Dedifferentiated amniotic fluid mesenchymal stem cell (primary cell): Measurements from ENCODE around the gene CRYL1.

ENCODE experiments used
- DNase-seq: peaks from one replicate; pipeline ENCODE4 v3.0.0-alpha.2; 2016; ENCODE audit errors: extremely low spot score

Gene CRYL1

GRCh38 chr13:20424949-20425348 is 100.7 kb downstream of the CRYL1 start:
- no peak for DNase-seq

GRCh38 chr13:20424559-20424852 is 101.2 kb downstream of the CRYL1 start:
- no peak for DNase-seq

- no peak for DNase-seq
Observed at GRCh38 chr13:20422362-20422761, 103.3 kb downstream of the CRYL1 start.

- no peak for DNase-seq
Observed at GRCh38 chr13:20420938-20421337, 104.7 kb downstream of the CRYL1 start.

- no peak for DNase-seq
Observed at GRCh38 chr13:20418953-20419352, 106.7 kb downstream of the CRYL1 start.

- no peak for DNase-seq
Observed at GRCh38 chr13:20416223-20416745, 109.4 kb downstream of the CRYL1 start.

- no peak for DNase-seq
Observed at GRCh38 chr13:20415694-20416107, 110.0 kb downstream of the CRYL1 start.

- no peak for DNase-seq
Observed at GRCh38 chr13:20415306-20415679, 110.4 kb downstream of the CRYL1 start.

GRCh38 chr13:20414546-20415305 is 110.9 kb downstream of the CRYL1 start:
- DNase-seq: no peak

GRCh38 chr13:20412691-20413355 is 112.8 kb downstream of the CRYL1 start:
- no peak for DNase-seq

GRCh38 chr13:20411638-20412342 is 113.9 kb downstream of the CRYL1 start:
- DNase-seq: no peak

- no peak for DNase-seq
Observed at GRCh38 chr13:20410726-20411125, 114.9 kb downstream of the CRYL1 start.

GRCh38 chr13:20408181-20408580 is 117.5 kb downstream of the CRYL1 start:
- no peak for DNase-seq

GRCh38 chr13:20407759-20408158 is 117.9 kb downstream of the CRYL1 start:
- no peak for DNase-seq

GRCh38 chr13:20405691-20406090 is 120.0 kb downstream of the CRYL1 start:
- no peak for DNase-seq

- no peak for DNase-seq
Observed at GRCh38 chr13:20404488-20405222, 121.0 kb downstream of the CRYL1 start.

- DNase-seq: no peak
Observed at GRCh38 chr13:20403826-20404225, 121.8 kb downstream of the CRYL1 start.

GRCh38 chr13:20402881-20403280 is 122.8 kb downstream of the CRYL1 start:
- DNase-seq: no peak

- no peak for DNase-seq
Observed at GRCh38 chr13:20401931-20402856, 123.5 kb downstream of the CRYL1 start.

- no peak for DNase-seq
Observed at GRCh38 chr13:20401531-20401930, 124.1 kb downstream of the CRYL1 start.

GRCh38 chr13:20400774-20401173 is 124.9 kb downstream of the CRYL1 start:
- DNase-seq: no peak
